ENCODE data around the gene CNTNAP2.
A peak's percentile ranks its signal among the peaks of the same experiment; 100 is the strongest.

Gene CNTNAP2

GRCh38 chr7:146314962-146315361 lies 198.4 kb downstream of the CNTNAP2 start:
- DNase-seq, result no peak

- DNase-seq, result no peak
Measured at GRCh38 chr7:146319629-146320028, 203.0 kb downstream of the CNTNAP2 start.

- DNase-seq, result no peak
Measured at GRCh38 chr7:146321301-146321700, 204.7 kb downstream of the CNTNAP2 start.

- DNase-seq, result no peak
Measured at GRCh38 chr7:146331369-146331768, 214.8 kb downstream of the CNTNAP2 start.

- no peak for DNase-seq
Measured at GRCh38 chr7:146345251-146345650, 228.7 kb downstream of the CNTNAP2 start.

- DNase-seq, result no peak
Measured at GRCh38 chr7:146346096-146346495, 229.5 kb downstream of the CNTNAP2 start.

GRCh38 chr7:146355216-146355615 lies 238.6 kb downstream of the CNTNAP2 start:
- DNase-seq, result no peak

- no peak for DNase-seq
Measured at GRCh38 chr7:146359176-146359575, 242.6 kb downstream of the CNTNAP2 start.

- DNase-seq, result no peak
Measured at GRCh38 chr7:146366938-146367337, 250.3 kb downstream of the CNTNAP2 start.

- DNase-seq, result no peak
Measured at GRCh38 chr7:146370171-146370570, 253.6 kb downstream of the CNTNAP2 start.

- peak; percentile 86 for DNase-seq
Measured at GRCh38 chr7:146375170-146375569, 258.6 kb downstream of the CNTNAP2 start.

GRCh38 chr7:146378196-146378595 lies 261.6 kb downstream of the CNTNAP2 start:
- no peak for DNase-seq

- no peak for DNase-seq
Measured at GRCh38 chr7:146387140-146387539, 270.5 kb downstream of the CNTNAP2 start.

- no peak for DNase-seq
Measured at GRCh38 chr7:146388928-146389327, 272.3 kb downstream of the CNTNAP2 start.

- DNase-seq, result no peak
Measured at GRCh38 chr7:146393346-146393745, 276.7 kb downstream of the CNTNAP2 start.

GRCh38 chr7:146397141-146397540 lies 280.5 kb downstream of the CNTNAP2 start:
- no peak for DNase-seq

GRCh38 chr7:146401939-146402338 lies 285.3 kb downstream of the CNTNAP2 start:
- DNase-seq, result no peak

- DNase-seq, result no peak
Measured at GRCh38 chr7:146405737-146406136, 289.1 kb downstream of the CNTNAP2 start.

GRCh38 chr7:146411975-146412374 lies 295.4 kb downstream of the CNTNAP2 start:
- DNase-seq, result no peak

GRCh38 chr7:146412781-146413180 lies 296.2 kb downstream of the CNTNAP2 start:
- no peak for DNase-seq

GRCh38 chr7:146414373-146414772 lies 297.8 kb downstream of the CNTNAP2 start:
- no peak for DNase-seq

- DNase-seq, result no peak
Measured at GRCh38 chr7:146414937-146415336, 298.3 kb downstream of the CNTNAP2 start.

- DNase-seq, result no peak
Measured at GRCh38 chr7:146417176-146417575, 300.6 kb downstream of the CNTNAP2 start.

- no peak for DNase-seq
Measured at GRCh38 chr7:146423446-146423845, 306.8 kb downstream of the CNTNAP2 start.

- DNase-seq, result no peak
Measured at GRCh38 chr7:146424084-146424483, 307.5 kb downstream of the CNTNAP2 start.

GRCh38 chr7:146433501-146433900 lies 316.9 kb downstream of the CNTNAP2 start:
- no peak for DNase-seq
